Endometrium (tissue), 2 donors: ENCODE measurements around the gene POR.

Experiments used
- FAIRE-seq: peaks from 2 replicates; lab custom pipeline; 2012; peaks lifted over from hg19 to GRCh38; lab: Jason Lieb, UNC
- donor health status: control.
- donor health status: control.

The POR gene

DNA sequence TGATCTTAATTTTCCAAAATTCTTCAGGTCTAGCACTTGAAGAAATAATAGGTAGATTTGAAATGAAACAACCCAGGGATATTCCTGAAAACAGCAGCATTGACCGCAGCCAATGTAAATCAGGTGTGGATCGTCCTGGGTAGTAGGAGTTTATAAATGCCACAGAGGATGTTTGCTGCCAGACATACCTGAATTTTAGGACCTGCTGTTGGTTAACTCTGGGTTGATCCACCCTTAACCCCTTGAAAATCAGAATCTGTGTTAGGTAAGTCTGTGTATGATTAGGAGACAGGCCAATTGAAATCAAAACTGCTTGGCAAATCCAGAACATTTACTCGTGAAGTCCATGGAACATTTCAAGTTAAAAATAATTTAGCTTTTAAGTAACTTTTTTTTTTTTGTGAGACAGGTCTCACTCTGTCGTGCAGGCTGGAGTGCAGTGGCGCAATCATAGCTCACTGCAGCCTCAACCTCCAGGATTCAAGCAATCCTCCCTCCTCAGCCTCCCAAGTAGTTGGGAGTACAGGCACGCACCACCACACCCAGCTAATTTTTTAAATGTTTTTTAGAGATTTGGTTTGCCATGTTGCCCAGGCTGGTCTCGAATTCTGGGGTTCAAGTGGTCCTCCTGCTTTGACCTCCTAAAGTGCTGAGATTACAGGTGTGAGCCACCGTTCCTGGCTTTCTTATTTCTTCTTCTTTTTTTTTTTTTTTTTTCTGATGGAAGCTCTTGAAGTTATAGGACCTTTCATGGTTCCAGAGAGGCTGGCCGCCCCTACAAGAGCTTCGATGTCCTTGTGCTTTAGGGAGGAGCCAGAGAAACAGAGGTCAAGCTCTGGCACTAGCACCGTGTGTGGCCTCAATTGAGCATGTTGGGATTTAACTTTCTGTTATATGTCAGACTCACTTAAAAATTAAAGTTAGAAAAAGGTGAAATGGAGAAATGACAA, 2.0 kb downstream of the POR start:
- FAIRE-seq: no peak

- no peak for FAIRE-seq
These were observed 5.6 kb downstream of the POR start for GRCh38 chr7:75920431-75921161.

- FAIRE-seq: no peak
These were observed 6.5 kb downstream of the POR start for GRCh38 chr7:75921479-75921878.

- no peak for FAIRE-seq
These were observed 8.1 kb downstream of the POR start for GRCh38 chr7:75922966-75923603.

- no peak for FAIRE-seq
These were observed 9.3 kb downstream of the POR start for GRCh38 chr7:75924256-75924655.

DNA sequence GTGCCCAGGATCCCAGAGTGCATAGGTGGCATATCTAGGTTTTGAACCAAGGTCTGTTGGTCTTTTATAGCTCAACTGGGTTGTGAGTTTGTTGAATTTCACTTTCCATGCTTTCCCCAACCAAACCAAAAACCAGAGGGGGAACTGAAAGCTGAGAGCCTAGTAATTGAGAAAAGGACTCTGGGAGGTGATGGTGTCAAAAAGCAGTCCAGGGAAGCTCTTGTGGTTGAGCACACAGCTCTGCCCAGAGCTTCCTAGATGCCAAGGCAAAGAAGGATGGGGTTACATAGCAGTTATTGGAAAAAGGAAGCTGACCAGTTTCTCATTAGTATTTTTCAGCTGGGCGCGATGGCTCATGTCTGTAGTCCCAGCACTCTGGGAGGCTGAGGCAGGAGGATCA, 9.9 kb downstream of the POR start:
- no peak for FAIRE-seq

GRCh38 chr7:75925717-75926435, 10.9 kb downstream of the POR start:
- FAIRE-seq: no peak

DNA sequence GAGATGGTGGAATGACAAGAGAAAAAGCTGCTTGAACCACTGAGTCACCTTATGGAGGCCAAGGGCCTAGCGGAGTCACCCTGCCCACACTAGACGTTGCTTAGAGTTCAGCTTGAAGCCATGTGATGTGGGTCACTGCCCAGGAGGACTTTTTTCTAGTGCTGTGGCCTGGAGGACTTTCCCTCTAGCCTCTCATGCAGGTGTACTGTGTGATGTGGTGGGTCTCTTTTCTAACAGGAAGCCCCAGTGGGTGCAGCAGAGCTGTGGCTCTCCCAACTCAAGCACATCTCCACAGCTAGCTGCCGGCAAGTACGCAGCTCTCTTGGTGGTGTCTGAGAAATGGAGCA, 13.6 kb downstream of the POR start:
- FAIRE-seq: no peak

DNA sequence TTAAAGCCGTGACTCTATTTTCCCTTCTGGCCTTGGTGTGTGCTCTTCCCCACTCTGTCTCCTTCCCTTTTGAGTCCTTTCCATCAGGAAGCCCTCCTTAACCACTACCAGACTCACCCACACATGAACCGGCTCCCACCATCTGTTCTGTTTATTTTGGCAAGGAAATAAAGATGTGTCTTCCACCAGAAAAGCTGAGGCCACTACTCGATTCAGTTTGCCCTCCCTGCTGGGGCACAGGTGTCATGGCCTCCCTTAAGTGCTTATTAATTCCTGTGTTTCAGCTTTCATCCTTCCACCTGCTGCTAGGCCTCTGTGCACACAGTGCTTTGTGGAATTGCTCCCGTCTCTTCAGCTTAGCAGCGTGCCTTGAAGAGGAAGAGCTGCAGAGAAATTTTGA, 16.7 kb downstream of the POR start:
- no peak for FAIRE-seq

DNA sequence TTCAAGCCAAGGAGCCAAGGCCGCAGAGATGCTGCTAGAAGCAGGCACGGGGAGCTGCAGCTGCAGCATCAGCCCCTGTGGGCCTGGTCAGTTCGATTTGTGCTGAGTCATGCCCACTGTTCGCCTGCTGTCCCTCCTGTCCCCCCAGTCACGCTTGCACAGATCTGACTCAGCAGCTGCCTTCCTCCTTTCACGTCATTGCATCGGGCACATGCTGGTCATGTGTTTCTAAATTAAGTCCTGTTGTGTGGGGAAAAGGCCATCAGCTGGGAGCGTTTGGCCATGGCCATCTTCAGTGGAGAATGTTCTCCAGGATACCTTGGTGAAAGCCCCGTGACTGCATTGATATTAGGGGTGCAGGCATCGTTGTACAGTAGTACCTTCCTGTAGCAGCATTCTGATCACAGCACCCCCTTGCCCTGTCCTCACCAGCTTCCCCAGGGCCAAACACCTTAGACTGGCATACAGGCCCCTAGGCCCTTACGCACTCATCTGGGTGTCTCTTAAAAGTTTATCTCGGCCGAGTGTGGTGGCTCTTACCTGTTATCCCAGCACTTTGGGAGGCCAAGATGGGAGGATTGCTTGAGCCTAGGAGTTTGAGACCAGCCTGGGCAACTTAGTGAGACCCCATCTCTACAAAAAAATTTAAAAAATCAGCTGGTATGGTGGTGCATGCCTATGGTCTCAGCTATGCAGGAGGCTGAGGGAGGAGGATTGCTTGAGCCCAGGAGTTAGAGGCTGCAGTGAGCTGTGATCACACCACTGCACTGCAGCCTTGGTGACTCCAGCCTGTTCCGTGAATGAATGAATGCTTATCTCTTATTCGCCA, 23.2 kb downstream of the POR start:
- FAIRE-seq: no peak

DNA sequence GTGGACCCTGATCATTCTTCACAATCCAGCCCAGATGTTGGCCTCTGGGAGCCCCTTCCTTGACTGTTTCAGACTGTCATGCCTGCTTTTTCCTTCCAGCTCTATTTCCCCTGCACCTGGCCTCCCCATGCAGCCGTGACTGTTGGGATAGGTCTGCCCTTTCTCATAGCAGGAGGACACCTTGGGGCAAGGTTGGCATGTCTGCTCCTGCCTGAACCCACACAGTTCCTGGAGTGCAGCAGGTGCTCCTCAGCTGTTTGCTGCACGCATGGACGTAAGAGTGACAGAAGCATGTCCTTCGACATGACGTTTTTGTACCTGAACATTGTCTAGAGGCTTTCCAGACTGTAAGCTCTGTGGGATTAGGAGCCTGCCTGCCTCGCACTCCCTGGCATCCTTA, 24.0 kb downstream of the POR start:
- no peak for FAIRE-seq

DNA sequence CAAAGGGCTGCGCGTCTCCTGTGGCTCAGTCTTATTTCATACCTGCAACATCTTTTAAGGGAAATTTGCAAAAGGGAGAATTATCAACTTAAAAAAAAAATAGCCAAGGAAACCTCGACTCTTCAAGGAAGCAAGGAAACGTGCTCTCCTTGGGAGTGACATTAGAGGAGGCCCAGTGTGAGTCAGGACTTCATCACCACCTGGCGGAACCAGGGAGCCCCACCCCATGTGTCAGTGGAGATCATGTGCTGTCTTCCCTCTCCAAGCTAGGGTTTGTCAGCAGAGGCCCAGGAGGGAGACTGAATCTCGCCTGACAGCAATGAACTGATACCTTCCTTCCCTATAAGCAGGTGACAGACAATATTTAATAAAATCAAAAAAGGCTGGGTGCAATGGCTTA, 28.9 kb downstream of the POR start:
- FAIRE-seq: no peak

DNA sequence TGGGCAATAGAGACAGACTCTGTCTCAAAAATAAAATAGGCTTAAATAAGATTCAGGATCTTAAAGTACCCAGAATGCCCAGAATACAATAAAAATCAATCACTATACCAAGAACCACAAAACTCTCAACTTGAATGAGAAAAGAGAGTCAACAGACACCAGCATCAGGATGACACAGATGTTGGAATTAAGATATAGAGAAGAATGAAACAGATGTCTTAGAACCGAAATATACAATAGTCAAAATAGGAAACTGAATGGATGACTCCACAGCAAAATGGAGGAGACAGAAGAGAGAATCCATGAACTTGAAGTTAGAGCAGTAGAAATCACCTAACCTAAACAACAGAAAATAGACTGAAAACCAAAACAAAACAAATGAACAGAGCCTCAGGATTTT, 29.6 kb downstream of the POR start:
- no peak for FAIRE-seq

DNA sequence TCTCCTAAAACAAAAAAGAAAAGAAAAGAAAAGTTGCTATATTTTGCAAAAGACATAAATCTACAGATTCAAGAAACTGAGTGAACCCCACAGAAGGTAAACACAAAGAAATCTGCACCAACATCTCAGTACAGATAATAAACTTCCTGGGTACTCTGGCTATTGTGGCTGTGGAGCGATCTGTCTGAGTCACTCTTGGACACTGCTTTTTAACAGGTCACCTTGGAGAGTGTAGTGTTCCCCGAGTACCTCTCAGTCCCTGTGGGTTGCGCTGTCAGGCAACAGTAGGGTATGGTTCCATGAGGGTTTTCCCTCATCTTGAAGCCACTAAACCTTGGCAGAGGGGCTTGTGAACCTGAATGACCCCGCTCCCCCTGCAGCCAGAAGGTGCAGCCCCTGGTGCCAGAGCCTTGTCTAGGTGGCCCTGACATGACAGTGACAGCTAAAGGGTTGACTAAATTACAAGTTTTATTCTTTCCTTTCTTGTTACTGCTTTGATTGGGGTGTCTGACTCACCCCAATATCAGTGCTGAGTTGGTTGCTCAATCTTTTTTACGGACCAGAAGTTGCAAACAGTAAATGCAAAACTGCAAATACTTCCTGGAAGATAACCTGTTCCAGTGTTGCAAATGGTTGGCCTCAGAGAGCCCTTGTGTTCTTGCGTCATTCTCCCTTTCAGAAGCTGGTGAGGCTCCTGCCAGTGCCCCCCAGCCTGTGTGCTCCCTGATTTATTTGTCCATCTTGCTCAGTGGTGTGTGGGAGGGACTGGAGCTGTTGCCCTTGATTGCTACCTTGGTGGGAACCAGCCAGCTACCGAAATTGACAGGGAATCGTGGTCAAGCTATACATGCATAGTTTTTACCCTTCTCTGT, 30.6 kb downstream of the POR start:
- no peak for FAIRE-seq

DNA sequence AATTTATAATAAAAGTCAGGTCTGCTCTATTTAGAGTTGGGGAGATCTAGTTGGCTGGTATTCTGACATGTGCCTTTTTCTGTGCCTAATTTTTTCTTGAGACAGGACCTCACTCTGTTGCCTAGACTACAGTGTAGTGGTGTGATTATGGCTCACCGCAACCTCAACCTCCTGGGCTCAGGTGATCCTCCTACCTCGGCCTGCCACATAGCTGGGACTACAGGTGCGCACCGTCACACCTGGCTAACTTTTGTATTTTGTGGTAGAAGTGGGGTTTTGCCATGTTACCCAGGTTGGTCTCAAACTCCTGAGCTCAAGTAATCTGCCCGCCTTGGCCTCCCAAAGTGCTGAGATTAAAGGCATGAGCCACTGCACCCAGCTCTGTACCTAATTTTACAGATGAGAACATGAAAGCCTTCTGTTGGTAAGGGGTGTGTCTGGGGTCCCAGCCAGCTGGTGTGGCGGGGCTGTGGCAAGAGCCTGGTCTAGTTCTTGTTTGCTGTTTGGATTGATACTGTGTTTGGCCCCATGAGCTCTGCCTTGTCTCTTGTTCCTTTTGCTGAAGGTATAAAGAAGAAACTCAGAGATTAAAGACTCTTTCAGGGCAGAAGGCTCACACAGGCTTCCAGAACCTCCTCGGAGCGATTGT, 31.4 kb downstream of the POR start:
- no peak for FAIRE-seq

GRCh38 chr7:75948179-75948578, 33.2 kb downstream of the POR start:
- FAIRE-seq: no peak

DNA sequence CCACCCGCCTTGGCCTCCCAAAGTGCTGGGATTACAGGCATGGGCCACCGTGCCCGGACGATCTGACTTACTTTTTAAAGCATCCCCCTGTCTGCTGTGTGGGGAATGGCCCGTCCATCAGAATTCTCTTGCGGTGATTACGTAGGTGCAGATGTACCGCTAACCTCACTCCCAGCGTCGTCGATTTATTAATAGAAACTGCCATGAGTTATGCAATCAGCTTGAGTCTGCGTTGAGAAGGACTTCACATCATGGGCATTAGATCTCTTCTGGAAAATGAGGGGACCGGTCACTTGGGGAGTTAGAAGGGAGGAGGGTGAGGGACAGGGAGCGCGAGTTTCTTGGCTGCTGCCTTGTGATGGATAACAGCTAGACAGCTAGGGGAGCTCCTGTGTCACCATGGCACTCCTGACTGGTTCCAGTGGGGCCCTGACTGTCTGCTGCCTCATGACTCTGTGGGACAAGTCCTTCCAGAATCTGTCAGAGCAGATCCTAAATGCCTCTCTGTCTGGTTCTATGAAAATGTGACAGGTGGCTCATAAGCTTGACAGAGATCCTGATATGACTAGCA, 35.2 kb downstream of the POR start:
- FAIRE-seq: no peak

GRCh38 chr7:75951506-75951905, 36.6 kb downstream of the POR start:
- FAIRE-seq: no peak

DNA sequence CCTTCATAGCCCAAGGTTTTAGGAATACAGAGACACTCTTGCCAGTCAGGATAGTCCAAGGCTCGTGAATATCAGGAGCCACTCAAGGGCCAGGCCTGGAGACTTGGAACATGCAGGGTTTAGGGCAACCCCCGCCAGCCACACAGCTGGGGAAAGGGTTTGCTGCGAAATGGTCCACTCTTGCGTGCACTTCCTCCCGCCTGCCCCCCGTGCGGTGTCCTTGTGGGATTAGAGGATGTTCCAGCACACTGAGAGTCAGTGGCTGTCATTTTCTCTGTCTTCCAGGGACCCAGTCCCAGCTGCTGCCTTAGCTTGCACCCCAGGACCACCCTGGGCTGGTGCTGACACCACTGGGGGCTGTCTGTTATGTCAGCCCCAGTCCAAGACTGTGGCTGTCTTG, 38.5 kb downstream of the POR start:
- FAIRE-seq: no peak

GRCh38 chr7:75953931-75954330, 39.0 kb downstream of the POR start:
- no peak for FAIRE-seq
